GM18499 (cell line): ENCODE data around the gene UNC79.

Source experiments
- ATAC-seq: cut with Tn5 transposase; IDR thresholded peaks from one replicate; pipeline ENCODE4 v1.9.1; 2021; ENCODE audit warnings: moderate number of reproducible peaks; ENCODE audit not compliant: insufficient read depth, unreplicated experiment

The UNC79 gene

GRCh38 chr14:93543766-93544165 lies 113.0 kb downstream of the UNC79 start:
- no peak for ATAC-seq

GRCh38 chr14:93544212-93544611 lies 113.5 kb downstream of the UNC79 start:
- no peak for ATAC-seq

DNA sequence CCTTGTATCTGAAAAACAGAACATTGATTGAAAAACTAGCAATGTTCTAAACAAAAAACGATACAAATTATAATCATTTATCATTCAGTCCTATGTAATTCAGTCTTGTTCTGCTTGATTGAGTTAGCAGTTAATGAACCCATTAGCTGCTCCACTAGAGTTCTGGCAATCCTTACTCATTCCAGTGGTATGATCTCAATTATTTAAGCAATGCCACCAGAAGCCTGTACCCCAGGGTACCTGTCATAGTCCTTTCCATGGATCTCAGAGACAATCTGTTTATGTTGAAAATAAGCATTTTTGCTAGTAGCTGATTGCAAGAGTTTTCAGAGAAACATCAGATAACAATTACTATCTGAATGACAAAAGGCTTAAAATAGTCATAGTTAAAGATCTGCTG lies 115.9 kb downstream of the UNC79 start:
- ATAC-seq = no peak

DNA sequence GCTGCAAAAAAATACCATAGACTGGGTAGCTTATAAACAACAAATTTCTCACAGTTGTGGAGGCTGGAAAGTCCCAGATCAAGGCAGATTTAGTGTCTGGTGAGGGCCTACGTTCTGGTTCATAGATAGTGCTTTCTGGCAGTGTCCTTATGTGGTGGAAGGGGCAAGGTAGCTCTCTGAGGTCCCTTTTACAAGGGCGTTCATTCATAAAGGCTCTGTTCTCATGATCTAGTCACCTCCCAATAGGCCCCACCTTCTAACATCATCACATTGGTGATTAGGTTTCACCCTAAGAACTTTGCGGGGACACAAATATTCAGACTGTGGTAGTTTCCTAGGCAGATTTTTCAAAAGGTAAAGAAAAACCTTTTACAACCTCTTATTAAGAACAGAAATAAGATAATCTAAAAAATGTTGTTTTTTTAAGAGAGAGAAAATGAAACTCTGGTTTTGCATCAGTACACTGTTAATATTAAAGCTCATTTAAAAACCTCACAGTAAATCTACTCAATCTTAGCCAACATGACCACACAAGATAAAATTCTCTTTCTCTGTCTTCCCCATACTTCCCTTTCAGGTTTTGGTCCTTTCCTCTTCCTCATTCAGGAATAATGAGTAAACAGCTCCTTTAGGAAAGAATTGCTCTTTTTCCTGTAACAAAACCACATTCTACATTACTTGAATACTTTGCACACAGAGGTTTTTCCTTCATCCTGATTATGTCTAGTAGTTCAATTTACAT lies 117.5 kb downstream of the UNC79 start:
- ATAC-seq = no peak

DNA sequence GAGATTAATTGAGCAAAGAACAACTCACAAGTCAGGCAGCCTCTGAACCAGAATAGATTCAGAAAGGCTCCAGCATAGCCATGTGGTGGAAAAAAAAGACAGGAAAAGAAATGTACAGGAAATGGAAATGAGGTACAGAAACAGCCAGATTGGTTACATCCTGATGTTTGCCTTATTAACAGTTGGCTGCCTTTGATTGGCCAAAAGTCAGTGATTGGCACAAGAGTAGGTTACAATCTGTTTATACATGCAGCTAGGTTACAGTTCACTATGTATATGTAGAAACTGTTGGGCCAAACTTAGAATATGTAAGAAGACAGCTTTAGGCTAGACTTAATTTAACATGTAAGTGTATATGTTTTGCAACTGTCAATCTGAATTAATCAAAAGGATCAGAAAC lies 118.9 kb downstream of the UNC79 start:
- ATAC-seq = no peak

GRCh38 chr14:93564918-93565317 lies 134.2 kb downstream of the UNC79 start:
- ATAC-seq = no peak

GRCh38 chr14:93566065-93566693 lies 135.4 kb downstream of the UNC79 start:
- ATAC-seq = no peak

DNA sequence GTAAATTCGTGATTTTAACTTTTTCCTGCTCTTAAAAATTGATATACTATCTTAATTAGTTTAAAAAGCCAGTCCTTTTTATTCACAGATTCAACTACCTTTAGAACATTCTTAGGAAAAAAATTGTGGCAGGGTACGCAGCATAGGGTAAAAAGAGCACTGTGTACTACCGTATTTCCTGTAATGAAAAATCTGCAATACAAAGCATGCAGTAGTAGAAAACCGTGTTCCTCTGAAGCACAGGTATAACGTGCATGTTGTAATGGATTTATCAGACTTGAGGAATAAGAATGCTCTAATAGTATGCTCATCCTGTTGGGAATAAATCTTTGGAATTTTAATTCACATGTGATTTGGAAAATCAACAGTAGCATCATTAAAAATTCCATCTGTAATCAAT lies 140.5 kb downstream of the UNC79 start:
- ATAC-seq = no peak

GRCh38 chr14:93579178-93579577 lies 148.4 kb downstream of the UNC79 start:
- ATAC-seq = no peak

- ATAC-seq = no peak
These were observed 151.8 kb downstream of the UNC79 start for GRCh38 chr14:93582516-93582915.

GRCh38 chr14:93587330-93587729 lies 156.6 kb downstream of the UNC79 start:
- no peak for ATAC-seq

GRCh38 chr14:93591506-93591905 lies 160.8 kb downstream of the UNC79 start:
- ATAC-seq = no peak

GRCh38 chr14:93592786-93593185 lies 162.0 kb downstream of the UNC79 start:
- no peak for ATAC-seq

- ATAC-seq = no peak
These were observed 175.4 kb downstream of the UNC79 start for GRCh38 chr14:93606091-93606490.

DNA sequence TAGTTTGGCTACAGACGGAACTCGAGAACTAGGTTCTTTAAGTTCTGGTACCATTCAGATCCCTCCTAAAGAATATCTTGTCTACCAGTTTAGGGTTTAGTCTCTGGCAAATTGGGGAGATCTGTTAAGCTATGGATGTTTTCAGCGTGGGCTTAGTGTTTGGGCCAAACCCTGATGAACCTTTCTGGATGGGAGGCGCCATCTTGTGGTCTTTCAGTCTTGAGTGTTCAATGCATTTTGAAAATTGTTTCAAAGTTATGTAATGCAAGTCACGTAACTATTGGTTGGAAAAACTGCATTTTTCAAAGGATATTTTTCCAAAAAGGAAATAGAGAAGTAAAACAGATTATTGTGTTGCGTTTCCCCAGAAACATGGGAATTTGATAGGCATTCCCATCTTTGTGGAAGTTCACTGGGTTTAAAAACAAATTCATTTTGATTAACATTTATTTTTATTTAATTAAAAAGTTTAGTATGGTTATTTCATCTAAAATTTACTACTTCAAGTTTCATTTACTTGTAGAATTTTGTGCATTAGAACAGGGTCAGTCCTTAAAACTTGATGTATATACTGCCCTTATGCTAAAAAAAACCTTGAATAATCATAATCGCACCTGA lies 188.5 kb downstream of the UNC79 start:
- no peak for ATAC-seq

DNA sequence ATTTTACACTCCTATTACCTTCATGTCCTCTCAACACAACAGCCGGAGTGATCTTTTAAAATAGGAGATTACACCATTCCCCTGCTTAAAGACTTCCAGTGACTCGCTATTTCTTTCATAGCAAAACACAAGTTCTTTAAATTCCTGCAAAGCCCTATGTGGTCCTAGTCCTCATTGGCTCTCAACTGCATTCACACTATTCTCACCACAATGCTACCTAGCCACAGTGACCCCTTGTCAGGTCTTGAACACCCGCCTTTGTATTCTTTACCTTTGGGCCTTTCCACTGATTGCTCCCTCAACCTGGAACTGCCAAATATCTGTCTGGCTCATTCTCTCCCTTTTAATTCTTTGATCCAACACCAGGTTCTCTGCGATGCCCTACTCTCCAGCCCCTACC lies 197.3 kb downstream of the UNC79 start:
- ATAC-seq = no peak

DNA sequence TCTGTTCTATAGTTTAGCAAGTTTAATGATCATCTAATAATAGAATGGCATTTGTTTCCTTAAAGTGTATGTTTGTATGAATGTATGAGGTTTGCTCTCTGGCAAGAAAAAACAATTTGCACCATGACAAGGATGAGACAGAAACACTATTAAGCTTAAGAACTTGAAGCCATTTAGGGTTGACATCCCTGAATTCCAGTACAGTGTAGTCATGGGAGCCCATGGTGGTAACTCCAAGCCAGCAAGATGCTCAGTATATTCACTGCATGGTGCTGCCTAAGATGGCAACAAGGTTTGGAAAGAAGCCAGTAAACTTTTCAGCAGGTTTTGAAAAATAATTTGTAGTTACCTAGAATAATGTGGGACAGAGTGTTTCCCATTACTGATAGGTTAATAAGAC lies 198.9 kb downstream of the UNC79 start:
- no peak for ATAC-seq

- ATAC-seq = no peak
These were observed 208.1 kb downstream of the UNC79 start for GRCh38 chr14:93638790-93639189.

DNA sequence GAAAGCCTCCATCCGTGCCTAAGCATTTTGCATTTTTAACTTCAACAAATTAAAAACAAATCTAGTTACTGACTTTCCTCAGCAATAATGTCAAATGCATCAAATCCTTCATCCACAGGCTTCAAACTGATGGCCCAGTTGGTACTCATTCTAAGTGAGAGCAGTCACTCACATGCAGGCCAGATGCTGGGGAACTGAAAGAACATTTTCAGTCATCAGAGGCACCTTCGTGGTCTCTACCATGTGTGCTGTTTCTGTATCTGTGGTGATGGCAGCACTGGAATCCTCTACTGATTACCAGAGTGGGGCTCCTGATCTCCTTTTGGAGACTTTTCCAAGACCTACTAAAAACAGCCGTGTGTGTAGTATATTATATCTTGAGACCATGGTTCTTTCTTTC lies 212.4 kb downstream of the UNC79 start:
- no peak for ATAC-seq

DNA sequence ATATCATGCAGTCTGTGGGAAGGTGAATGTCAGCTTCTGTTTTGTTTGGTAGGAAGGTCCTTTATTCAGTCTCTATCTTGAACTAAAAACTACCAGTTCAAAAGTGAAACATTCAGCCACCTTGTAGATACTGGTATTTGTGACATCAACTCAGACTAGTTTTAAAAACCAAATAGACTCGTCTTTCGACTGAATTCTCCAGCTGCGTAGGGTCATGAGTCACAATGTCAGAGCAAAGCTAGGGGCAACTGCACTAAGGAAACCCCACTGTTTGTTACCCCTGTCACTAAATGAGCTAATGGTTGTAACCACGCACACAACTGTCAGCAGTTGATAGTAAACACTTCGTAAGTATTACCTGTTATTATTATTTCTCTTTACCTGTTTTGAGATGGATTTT lies 212.9 kb downstream of the UNC79 start:
- no peak for ATAC-seq

GRCh38 chr14:93645200-93645599 lies 214.5 kb downstream of the UNC79 start:
- no peak for ATAC-seq
